GM12878 (cell line): Measurements from ENCODE around the gene ADARB1. TPM values are rescaled to one million over a fixed set of nuclear protein-coding genes. Genes with fewer than 3 reads are reported as not detected.
A peak's percentile ranks its signal among the peaks of the same experiment; 100 is the strongest.

ENCODE experiments used
- ATAC-seq: fragments of 200-7000 bp; cut with Tn5 transposase; 3 replicates; pipeline ENCODE4 v1.9.1; 2020; ENCODE audit warnings: mild to moderate bottlenecking, moderate library complexity
- BruUV-seq: library from RNA; stranded (reverse); fragments of 400-500 nt; replicated peaks from 2 replicates; lab custom pipeline; 2021; lab: Mats Ljungman, UMichigan
- CTCF ChIA-PET: fragments of 300-600 bp; sonication (Branson Sonifier 250); formaldehyde crosslinking; extraction: SDS; loops from one replicate; lab custom pipeline; 2021; ENCODE audit warnings: inconsistent platforms; lab: Yijun Ruan, JAX
- POLR2A ChIA-PET: fragments of 350-600 bp; formaldehyde crosslinking; extraction: SDS; loops from one replicate; lab custom pipeline; 2021; ENCODE audit warnings: inconsistent platforms; lab: Charles Lee
- RAD21 ChIA-PET: fragments of 300-600 bp; sonication (Branson Sonifier 250); formaldehyde crosslinking; loops from one replicate; lab custom pipeline; 2023; ENCODE audit warnings: antibody characterized with exemption; ENCODE audit not compliant: unreplicated experiment; lab: Charles Lee
- SMC1A ChIA-PET: fragments of 300-600 bp; sonication (Branson Sonifier 250); formaldehyde crosslinking; loops from one replicate; lab custom pipeline; 2023; ENCODE audit not compliant: unreplicated experiment, uncharacterized antibody; lab: Charles Lee
- DNase-seq: peaks from one replicate; pipeline ENCODE4 v3.0.0-alpha.2; 2011; ENCODE audit warnings: low read depth, low spot score
- FAIRE-seq: peaks from 3 replicates; lab custom pipeline; 2011; peaks lifted over from hg19 to GRCh38; lab: Jason Lieb, UNC
- H2AFZ ChIP-seq: 2 replicates; pipeline ENCODE4 v1.6.0; 2011; ENCODE audit warnings: low read depth, low read length, control low read depth; ENCODE audit not compliant: control insufficient read depth
- H3K27ac ChIP-seq: 2 replicates; pipeline ENCODE4 v1.5.1; 2011; ENCODE audit warnings: control low read depth; ENCODE audit not compliant: control insufficient read depth, insufficient read depth
- H3K27me3 ChIP-seq, 2 experiments: replicated peaks in 1 of 2; 2 replicates each; pipeline versions ENCODE4 v1.6.0 to v1.6.1; 2011; ENCODE audit warnings: low read length in 1 of 2; ENCODE audit not compliant: control insufficient read depth in 2 of 2, insufficient read depth in 2 of 2
- H3K36me3 ChIP-seq, 2 experiments: 2 replicates each; pipeline ENCODE4 v1.5.1; 2011; ENCODE audit warnings: low read length in 1 of 2; ENCODE audit not compliant: control insufficient read depth in 2 of 2, insufficient read depth in 2 of 2
- H3K4me1 ChIP-seq: 2 replicates; pipeline ENCODE4 v1.6.1; 2011; ENCODE audit warnings: mild to moderate bottlenecking, low read length, moderate library complexity, mixed read lengths; ENCODE audit not compliant: control insufficient read depth, insufficient read depth
- H3K4me2 ChIP-seq: 2 replicates; pipeline ENCODE4 v1.6.0; 2011; ENCODE audit warnings: control low read depth; ENCODE audit not compliant: control insufficient read depth, insufficient read depth
- H3K4me3 ChIP-seq: fragments of 200-600 bp; sonication (generic); 2 replicates; pipeline ENCODE4 v1.5.1; 2016
- H3K79me2 ChIP-seq: 2 replicates; pipeline ENCODE4 v1.6.0; 2011; ENCODE audit warnings: low read length; ENCODE audit not compliant: control insufficient read depth, insufficient read depth
- H3K9ac ChIP-seq: 2 replicates; pipeline ENCODE4 v1.8.0; 2011; ENCODE audit warnings: low read length, control low read depth, mixed read lengths; ENCODE audit not compliant: control insufficient read depth, insufficient read depth
- H3K9me3 ChIP-seq: replicated peaks from 3 replicates; pipeline ENCODE4 v1.5.1; 2011; ENCODE audit warnings: mild to moderate bottlenecking, low read length; ENCODE audit not compliant: control insufficient read depth, insufficient read depth
- H4K20me1 ChIP-seq: 2 replicates; pipeline ENCODE4 v1.6.0; 2011; ENCODE audit not compliant: control insufficient read depth, insufficient read depth
- CBFB ChIP-seq: IDR thresholded peaks from 2 replicates; pipeline ENCODE4 v1.6.1; 2016; ENCODE audit warnings: antibody characterized with exemption, low read depth
- CTCF ChIP-seq, 3 experiments: IDR thresholded peaks in 2 of 3; conservative IDR thresholded peaks in 1 of 3; 2 replicates each; pipeline ENCODE4 v1.5.1; 2011; ENCODE audit warnings: low read depth in 3 of 3, low read length in 3 of 3, mild to moderate bottlenecking in 3 of 3, control low read depth in 2 of 3, moderate library complexity in 2 of 3, inconsistent platforms in 1 of 3, mixed read lengths in 1 of 3; ENCODE audit not compliant: control insufficient read depth in 2 of 3, insufficient read depth in 1 of 3; ENCODE audit errors: extremely low read depth in 1 of 3
- KLF5 ChIP-seq: fragments of 450-650 bp; IDR thresholded peaks from 2 replicates; pipeline ENCODE4 v1.6.1; 2014; ENCODE audit warnings: mild to moderate bottlenecking; ENCODE audit not compliant: partially characterized antibody
- LARP7 ChIP-seq: fragments of 450-650 bp; IDR thresholded peaks from 2 replicates; pipeline ENCODE4 v1.6.1; 2017; ENCODE audit warnings: mild to moderate bottlenecking
- RUNX3 ChIP-seq: IDR thresholded peaks from 2 replicates; pipeline ENCODE4 v1.6.1; 2012; ENCODE audit warnings: low read length, inconsistent platforms
- ZZZ3 ChIP-seq: IDR thresholded peaks from 2 replicates; pipeline ENCODE4 v1.6.1; 2011; ENCODE audit warnings: low read depth; ENCODE audit not compliant: control insufficient read depth, insufficient read length
- WGBS: methylation state at CpG from one replicate; pipeline ENCODE4 v1.1.6; 2016; ENCODE audit warnings: low lambda C conversion rate; ENCODE audit not compliant: insufficient replicate concordance, insufficient coverage; ENCODE audit errors: missing lambda C conversion rate; 5-methylcytosine and 5-hydroxymethylcytosine counted together
- in situ Hi-C: fragments of 300-500 bp; cut with MboI; formaldehyde crosslinking; loops from 9 replicates; pipeline ENCODE4 v1.14.3; 2018; ENCODE audit warnings: mixed read lengths
- intact Hi-C: fragments of 100-400 bp; cut with micrococcal nuclease; formaldehyde crosslinking; loops from one replicate; pipeline ENCODE4 v1.14.2; 2022; ENCODE audit not compliant: unreplicated experiment
- polyA plus RNA-seq, 11 experiments: library from polyadenylated mRNA; depleted of rRNA in 4 of 11; unstranded in 6 of 11; stranded (reverse) in 5 of 11; fragments of >200 nt; fragmentation: Nextera tagmentation in 4 of 11; fragmentation: Illumina TruSeq in 1 of 11; extraction: Ambion mirVana in 4 of 11; extraction: Trizol in 1 of 11; gene quantifications; 1 replicate in 1 of 11; 2 replicates in 10 of 11; pipeline versions ENCODE4 v1.2.1 to v1.2.3, GENCODE V29; 2011 to 2016; ENCODE audit warnings: inconsistent platforms in 2 of 11, missing spikeins in 2 of 11, low read depth in 1 of 11
- total RNA-seq, 4 experiments: library from RNA; depleted of rRNA in 3 of 4; stranded (reverse); fragments of >200 nt in 3 of 4; fragmentation: Illumina TruSeq in 1 of 4; extraction: Trizol in 1 of 4; gene quantifications; 2 replicates each; pipeline versions ENCODE4 v1.2.1 to v1.2.3, GENCODE V29; 2013 to 2021

The ADARB1 gene
- total and polyA plus RNA-seq, 10 of the 15 experiments (the other 5 are each of a cell fraction or from before 2014, with no cell fraction given) = 5.7 to 61.7 (median 25.3) TPM

- peak; percentile 46 for ATAC-seq
- SMC1A ChIA-PET = no interaction called here
- TF ChIP-seq CTCF (IDR thresholded peaks at IDR 0.05 in 2 of 3, conservative IDR thresholded peaks at IDR 0.05 in 1 of 3; ENCODE audit: control insufficient read depth in 2 of 3, extremely low read depth in 1 of 3, insufficient read depth in 1 of 3, low read depth in 3 of 3, low read length in 3 of 3) (no peak), CBFB (no peak), KLF5 (no peak), ZZZ3 (no peak), RUNX3 (peak; percentile 18; the same call in 1 of the 2 replicates), LARP7 (no peak)
- no peaks in the 10 kb centered on the region for H3K79me2 ChIP-seq
- DNase-seq = no peak
- 80% methylated on average over 41 of the region's 41 CpGs for whole genome bisulfite sequencing
- no peaks in the 10 kb centered on the region for H3K27me3 ChIP-seq
- no peak overlapping the region for H3K4me3 ChIP-seq
- POLR2A ChIA-PET = no interaction called here
- peaks cover 19 to 20% of the 10 kb centered on the region in 2 experiments; a peak in 3 of 4 replicates for H3K36me3 ChIP-seq
- in situ Hi-C loops = no loop called here
- intact Hi-C loops = no loop called here
- no peak overlapping the region for H3K27ac ChIP-seq
- no peak overlapping the region for H2AFZ ChIP-seq
- no peak for FAIRE-seq
- peaks cover 3% of the 10 kb centered on the region; the same call in 1 of the 3 replicates for H3K9me3 ChIP-seq
- RAD21 ChIA-PET = no interaction called here
- no TSS peak for BruUV-seq
- no peak overlapping the region for H3K4me2 ChIP-seq
- CTCF ChIA-PET = no interaction called here
- no peak overlapping the region for H3K9ac ChIP-seq
- no peaks in the 10 kb centered on the region for H4K20me1 ChIP-seq
- H3K4me1 ChIP-seq = peaks cover 5% of the 10 kb centered on the region
Observed at GRCh38 chr21:45266518-45267389, 192.4 kb downstream of the ADARB1 start.
